IgD-negative memory B cell (primary cell): ENCODE data around the gene GPX5. TPM values are rescaled to one million over a fixed set of nuclear protein-coding genes. Genes with fewer than 3 reads are reported as not detected.
"Not testable (repeated sequence)": the region's sequence is repeated elsewhere in the genome, so short reads cannot be mapped to it uniquely, and the experiment has no call there.

Experiments used
- H3K27ac Mint-ChIP-seq, 3 donors: one replicate each; pipeline ENCODE4 v1.8.0; 2020 to 2022; ENCODE audit warnings: mild to moderate bottlenecking in 3 of 3, mixed read lengths in 3 of 3, moderate library complexity in 1 of 3
- H3K27me3 Mint-ChIP-seq: one replicate; pipeline ENCODE4 v1.8.0; 2021; ENCODE audit warnings: mixed read lengths
- H3K36me3 Mint-ChIP-seq: one replicate; pipeline ENCODE4 v1.8.0; 2020; ENCODE audit warnings: mild to moderate bottlenecking, mixed read lengths
- H3K4me1 Mint-ChIP-seq, 3 donors: one replicate each; pipeline ENCODE4 v1.8.0; 2020 to 2022; ENCODE audit warnings: mixed read lengths in 3 of 3, mild to moderate bottlenecking in 1 of 3
- H3K4me3 Mint-ChIP-seq, 4 donors: one replicate each; pipeline ENCODE4 v1.8.0; 2020 to 2022; ENCODE audit warnings: mild to moderate bottlenecking in 4 of 4, mixed read lengths in 4 of 4, moderate library complexity in 3 of 4
- H3K9me3 Mint-ChIP-seq, 3 donors: one replicate each; pipeline ENCODE4 v1.8.0; 2020 to 2021; ENCODE audit warnings: mixed read lengths in 3 of 3, mild to moderate bottlenecking in 1 of 3
- polyA plus RNA-seq: library from polyadenylated mRNA; unstranded; fragments of 300-500 nt; fragmentation: Illumina TruSeq; gene quantifications from one replicate; pipeline ENCODE4 v1.2.3, GENCODE V29; 2021

The GPX5 gene
- polyA plus RNA-seq, 1 donor from 2014 or later: not detected

- Mint-ChIP-seq H3K4me1 (no peaks in the 10 kb centered on the region), H3K4me3 (no peak overlapping the region), H3K36me3 (no peaks in the 10 kb centered on the region), H3K27me3 (peaks cover 1% of the 10 kb centered on the region), H3K27ac (no peak overlapping the region), H3K9me3 (peaks cover 0 to 3% (median 0%) of the 10 kb centered on the region in 3 donors)
Measured at GRCh38 chr6:28501259-28501658, 24.4 kb upstream of the GPX5 start.

GRCh38 chr6:28502136-28502535, 23.5 kb upstream of the GPX5 start:
- not testable (repeated sequence) for H3K9me3 Mint-ChIP-seq, H3K27ac Mint-ChIP-seq, H3K27me3 Mint-ChIP-seq, H3K36me3 Mint-ChIP-seq, H3K4me1 Mint-ChIP-seq, H3K4me3 Mint-ChIP-seq

- H3K4me3 Mint-ChIP-seq, H3K27ac Mint-ChIP-seq, H3K9me3 Mint-ChIP-seq, H3K27me3 Mint-ChIP-seq, H3K36me3 Mint-ChIP-seq, H3K4me1 Mint-ChIP-seq: not testable (repeated sequence)
Measured at GRCh38 chr6:28502709-28503305, 22.9 kb upstream of the GPX5 start.

- Mint-ChIP-seq H3K27me3 (peaks cover 9% of the 10 kb centered on the region), H3K4me3 (no peak overlapping the region), H3K4me1 (peaks cover 0 to 2% (median 0%) of the 10 kb centered on the region in 3 donors), H3K36me3 (no peaks in the 10 kb centered on the region), H3K27ac (peak overlapping the region in 1 of 3 donors; percentile 46), H3K9me3 (peaks cover 0 to 3% (median 0%) of the 10 kb centered on the region in 3 donors)
Measured at GRCh38 chr6:28505733-28506132, 19.9 kb upstream of the GPX5 start.

GRCh38 chr6:28506807-28507475, 18.7 kb upstream of the GPX5 start:
- peaks cover 9% of the 10 kb centered on the region for H3K27me3 Mint-ChIP-seq

GRCh38 chr6:28511628-28512300, 13.9 kb upstream of the GPX5 start:
- H3K4me3 Mint-ChIP-seq: no peak overlapping the region
- peaks cover 0 to 2% (median 0%) of the 10 kb centered on the region in 3 donors for H3K4me1 Mint-ChIP-seq
- peaks cover 16% of the 10 kb centered on the region for H3K27me3 Mint-ChIP-seq
- H3K9me3 Mint-ChIP-seq: no peaks in the 10 kb centered on the region
- H3K27ac Mint-ChIP-seq: no peak overlapping the region
- no peaks in the 10 kb centered on the region for H3K36me3 Mint-ChIP-seq

More at GRCh38 chr6:28506807-28507475, 18.7 kb upstream of the GPX5 start:
- Mint-ChIP-seq H3K27ac (no peak overlapping the region), H3K9me3 (peaks cover 0 to 3% (median 0%) of the 10 kb centered on the region in 3 donors), H3K36me3 (no peaks in the 10 kb centered on the region), H3K4me1 (peaks cover 0 to 2% (median 0%) of the 10 kb centered on the region in 3 donors), H3K4me3 (no peak overlapping the region)

- peaks cover 15% of the 10 kb centered on the region for H3K27me3 Mint-ChIP-seq
- H3K27ac Mint-ChIP-seq, H3K36me3 Mint-ChIP-seq, H3K4me3 Mint-ChIP-seq, H3K4me1 Mint-ChIP-seq, H3K9me3 Mint-ChIP-seq: not testable (repeated sequence)
Measured at GRCh38 chr6:28512387-28512786, 13.3 kb upstream of the GPX5 start.

GRCh38 chr6:28515676-28516075, 10.0 kb upstream of the GPX5 start, which contains the start of gene GPX6:
GPX6 (minus strand) TSS chr6:28515793; CDS start chr6:28515743, 50 bp downstream.
- Mint-ChIP-seq H3K4me1 (no peaks in the 10 kb centered on the region), H3K4me3 (no peak within 1 kb of the TSS), H3K27me3 (peaks cover 19% of the 10 kb centered on the region), H3K9me3 (no peaks in the 10 kb centered on the region), H3K27ac (no peak within 1 kb of the TSS), H3K36me3 (no peaks in the 10 kb centered on the region)

GRCh38 chr6:28517964-28518363, 7.7 kb upstream of the GPX5 start:
- Mint-ChIP-seq H3K4me1 (no peaks in the 10 kb centered on the region), H3K9me3 (no peaks in the 10 kb centered on the region), H3K27me3 (peaks cover 20% of the 10 kb centered on the region), H3K4me3 (no peak overlapping the region), H3K27ac (no peak overlapping the region), H3K36me3 (no peaks in the 10 kb centered on the region)

GRCh38 chr6:28522594-28523240, 3.0 kb upstream of the GPX5 start:
- Mint-ChIP-seq H3K36me3 (peaks cover 3% of the 10 kb centered on the region), H3K4me1 (peaks cover 0 to 2% (median 0%) of the 10 kb centered on the region in 3 donors), H3K4me3 (no peak overlapping the region), H3K27ac (no peak overlapping the region), H3K9me3 (no peaks in the 10 kb centered on the region), H3K27me3 (peaks cover 31% of the 10 kb centered on the region)

GRCh38 chr6:28523241-28523622, 2.4 kb upstream of the GPX5 start:
- H3K4me3 Mint-ChIP-seq: no peak overlapping the region
- H3K9me3 Mint-ChIP-seq: no peaks in the 10 kb centered on the region
- H3K27ac Mint-ChIP-seq: no peak overlapping the region
- H3K4me1 Mint-ChIP-seq: peaks cover 0 to 2% (median 0%) of the 10 kb centered on the region in 3 donors
- peaks cover 35% of the 10 kb centered on the region for H3K27me3 Mint-ChIP-seq
- peaks cover 3% of the 10 kb centered on the region for H3K36me3 Mint-ChIP-seq

GRCh38 chr6:28530777-28531176, 5.1 kb downstream of the GPX5 start:
- peaks cover 28% of the 10 kb centered on the region for H3K27me3 Mint-ChIP-seq
- peaks cover 0 to 4% (median 0%) of the 10 kb centered on the region in 3 donors for H3K9me3 Mint-ChIP-seq

GRCh38 chr6:28531479-28532128, 5.9 kb downstream of the GPX5 start:
- H3K27me3 Mint-ChIP-seq: peaks cover 32% of the 10 kb centered on the region
- H3K36me3 Mint-ChIP-seq: peaks cover 3% of the 10 kb centered on the region
- peaks cover 0 to 4% (median 0%) of the 10 kb centered on the region in 3 donors for H3K9me3 Mint-ChIP-seq
- H3K4me3 Mint-ChIP-seq: no peak overlapping the region
- no peak overlapping the region for H3K27ac Mint-ChIP-seq
- H3K4me1 Mint-ChIP-seq: peaks cover 0 to 4% (median 0%) of the 10 kb centered on the region in 3 donors

More at GRCh38 chr6:28530777-28531176, 5.1 kb downstream of the GPX5 start:
- Mint-ChIP-seq H3K4me1 (peaks cover 0 to 4% (median 0%) of the 10 kb centered on the region in 3 donors), H3K27ac (no peak overlapping the region), H3K36me3 (peaks cover 3% of the 10 kb centered on the region), H3K4me3 (no peak overlapping the region)

GRCh38 chr6:28534306-28534705, 8.6 kb downstream of the GPX5 start:
- Mint-ChIP-seq H3K27me3 (peaks cover 32% of the 10 kb centered on the region), H3K27ac (no peak overlapping the region), H3K4me1 (peaks cover 0 to 6% (median 5%) of the 10 kb centered on the region in 3 donors), H3K9me3 (peaks cover 0 to 6% (median 0%) of the 10 kb centered on the region in 3 donors), H3K4me3 (no peak overlapping the region), H3K36me3 (peaks cover 3% of the 10 kb centered on the region)
